ENCODE data around the gene SPPL3.
A peak's percentile ranks its signal among the peaks of the same experiment; 100 is the strongest.

The SPPL3 gene

GRCh38 chr12:120719496-120720233, 184.5 kb downstream of the SPPL3 start:
- DNase-seq: no peak

- DNase-seq: no peak
Measured at GRCh38 chr12:120719072-120719471, 185.1 kb downstream of the SPPL3 start.

- DNase-seq: no peak
Measured at GRCh38 chr12:120718055-120718454, 186.1 kb downstream of the SPPL3 start.

- DNase-seq: peak in 4 of 5 experiments; percentile 39 to 85 (median 62)
Measured at GRCh38 chr12:120713861-120714482, 190.2 kb downstream of the SPPL3 start.

GRCh38 chr12:120712610-120713009, 191.5 kb downstream of the SPPL3 start:
- no peak for DNase-seq

All from T-helper 2 cell (primary cell).